ENCODE measurements around the gene ATE1.

The ATE1 gene

GRCh38 chr10:121956111-121957061 lies 28.6 kb upstream of the ATE1 start:
- Histone ChIP-seq H3K4me1 (ENCODE audit: insufficient read depth, low read length, severe bottlenecking) (no peaks in the 10 kb centered on the region), H3K27ac (ENCODE audit: low read depth, low read length, poor library complexity, severe bottlenecking) (no peak overlapping the region), H3K36me3 (ENCODE audit: insufficient read depth, low read length) (peaks cover 39% of the 10 kb centered on the region), H3F3A (ENCODE audit: insufficient read depth, low read length) (no peaks in the 10 kb centered on the region), H3K9me3 (ENCODE audit: low read length) (no peaks in the 10 kb centered on the region), H4K20me1 (ENCODE audit: insufficient read depth, low read length) (no peaks in the 10 kb centered on the region), H3K9ac (ENCODE audit: low read length) (no peak overlapping the region), H3K4me3 (ENCODE audit: low read depth, low read length, poor library complexity, severe bottlenecking) (no peak overlapping the region), H3K4me2 (ENCODE audit: low read length) (no peak overlapping the region), H3K9me2 (ENCODE audit: low read depth, low read length) (no peaks in the 10 kb centered on the region), H3K27me3 (ENCODE audit: insufficient read depth, low read length) (no peaks in the 10 kb centered on the region), H3K79me2 (ENCODE audit: insufficient read depth, low read length) (no peaks in the 10 kb centered on the region), H2AFZ (ENCODE audit: low read length) (no peak overlapping the region)
- TF ChIP-seq CTCF (IDR thresholded peaks at IDR 0.05; ENCODE audit: low read length) (no peak), EZH2 (IDR thresholded peaks at IDR 0.05; ENCODE audit: borderline replicate concordance, low read length) (no peak)

GRCh38 chr10:121952226-121952625 lies 24.4 kb upstream of the ATE1 start:
- no peaks in the 10 kb centered on the region for H3K79me2 ChIP-seq (ENCODE audit: insufficient read depth, low read length)
- no peaks in the 10 kb centered on the region for H3F3A ChIP-seq (ENCODE audit: insufficient read depth, low read length)
- no peaks in the 10 kb centered on the region for H3K9me3 ChIP-seq (ENCODE audit: low read length)
- H3K4me3 ChIP-seq (ENCODE audit: low read depth, low read length, poor library complexity, severe bottlenecking), result no peak overlapping the region
- H3K36me3 ChIP-seq (ENCODE audit: insufficient read depth, low read length), result peaks cover 16% of the 10 kb centered on the region
- no peak overlapping the region for H3K4me2 ChIP-seq (ENCODE audit: low read length)
- H2AFZ ChIP-seq (ENCODE audit: low read length), result no peak overlapping the region
- H3K27me3 ChIP-seq (ENCODE audit: insufficient read depth, low read length), result no peaks in the 10 kb centered on the region
- no peak overlapping the region for H3K27ac ChIP-seq (ENCODE audit: low read depth, low read length, poor library complexity, severe bottlenecking)
- H3K9me2 ChIP-seq (ENCODE audit: low read depth, low read length), result no peaks in the 10 kb centered on the region
- no peaks in the 10 kb centered on the region for H4K20me1 ChIP-seq (ENCODE audit: insufficient read depth, low read length)
- TF ChIP-seq CTCF (IDR thresholded peaks at IDR 0.05; ENCODE audit: low read length) (no peak), EZH2 (IDR thresholded peaks at IDR 0.05; ENCODE audit: borderline replicate concordance, low read length) (no peak)
- H3K4me1 ChIP-seq (ENCODE audit: insufficient read depth, low read length, severe bottlenecking), result no peaks in the 10 kb centered on the region
- no peak overlapping the region for H3K9ac ChIP-seq (ENCODE audit: low read length)

GRCh38 chr10:121949451-121949850 lies 21.6 kb upstream of the ATE1 start:
- Histone ChIP-seq H3K9ac (ENCODE audit: low read length) (no peak overlapping the region), H3F3A (ENCODE audit: insufficient read depth, low read length) (no peaks in the 10 kb centered on the region), H3K27ac (ENCODE audit: low read depth, low read length, poor library complexity, severe bottlenecking) (no peak overlapping the region), H3K9me3 (ENCODE audit: low read length) (no peaks in the 10 kb centered on the region), H2AFZ (ENCODE audit: low read length) (no peak overlapping the region), H3K4me1 (ENCODE audit: insufficient read depth, low read length, severe bottlenecking) (no peaks in the 10 kb centered on the region), H3K4me3 (ENCODE audit: low read depth, low read length, poor library complexity, severe bottlenecking) (no peak overlapping the region), H4K20me1 (ENCODE audit: insufficient read depth, low read length) (no peaks in the 10 kb centered on the region), H3K36me3 (ENCODE audit: insufficient read depth, low read length) (no peaks in the 10 kb centered on the region), H3K27me3 (ENCODE audit: insufficient read depth, low read length) (no peaks in the 10 kb centered on the region), H3K79me2 (ENCODE audit: insufficient read depth, low read length) (no peaks in the 10 kb centered on the region), H3K9me2 (ENCODE audit: low read depth, low read length) (no peaks in the 10 kb centered on the region), H3K4me2 (ENCODE audit: low read length) (no peak overlapping the region)
- TF ChIP-seq EZH2 (IDR thresholded peaks at IDR 0.05; ENCODE audit: borderline replicate concordance, low read length) (no peak), CTCF (IDR thresholded peaks at IDR 0.05; ENCODE audit: low read length) (no peak)

Measured in OCI-LY1 (cell line).